Activated CD8-positive, alpha-beta memory T cell treated with anti-CD3 and anti-CD28 coated beads, Interleukin-2, amount 10 ng/mL, durations not matched to agents 7 days and 5 days (primary cell): ENCODE measurements around the gene AGTPBP1. TPM values are rescaled to one million over a fixed set of nuclear protein-coding genes. Genes with fewer than 3 reads are reported as not detected.
"Not testable (repeated sequence)": the region's sequence is repeated elsewhere in the genome, so short reads cannot be mapped to it uniquely, and the experiment has no call there.

Experiments
- ATAC-seq: fragments of 150-1000 bp; cut with Tn5 transposase; one replicate; pipeline ENCODE4 v1.10.0; 2021; ENCODE audit warnings: moderate library complexity
- CTCF ChIA-PET: fragments of 350-600 bp; sonication (Branson Sonifier 250); formaldehyde crosslinking; loops from one replicate; lab custom pipeline; 2021; ENCODE audit warnings: antibody characterized with exemption; lab: Charles Lee
- DNase-seq: peaks from one replicate; pipeline ENCODE4 v3.0.0-alpha.2; 2020
- H3K27ac Mint-ChIP-seq: one replicate; pipeline ENCODE4 v1.8.0; 2021; ENCODE audit warnings: mild to moderate bottlenecking, mixed read lengths
- H3K27me3 Mint-ChIP-seq: one replicate; pipeline ENCODE4 v1.8.0; 2021; ENCODE audit warnings: mixed read lengths
- H3K36me3 Mint-ChIP-seq: one replicate; pipeline ENCODE4 v1.8.0; 2021; ENCODE audit warnings: mild to moderate bottlenecking, mixed read lengths
- H3K4me1 Mint-ChIP-seq: one replicate; pipeline ENCODE4 v1.8.0; 2021; ENCODE audit warnings: mixed read lengths
- H3K4me3 Mint-ChIP-seq: one replicate; pipeline ENCODE4 v1.8.0; 2021; ENCODE audit warnings: mild to moderate bottlenecking, moderate library complexity, mixed read lengths
- H3K9me3 Mint-ChIP-seq: one replicate; pipeline ENCODE4 v1.8.0; 2022; ENCODE audit warnings: low read depth, mixed read lengths
- total RNA-seq, 2 experiments: library from RNA; stranded (reverse); gene quantifications; one replicate each; pipeline ENCODE4 v1.2.3, GENCODE V29; 2021

The AGTPBP1 gene, protein sequence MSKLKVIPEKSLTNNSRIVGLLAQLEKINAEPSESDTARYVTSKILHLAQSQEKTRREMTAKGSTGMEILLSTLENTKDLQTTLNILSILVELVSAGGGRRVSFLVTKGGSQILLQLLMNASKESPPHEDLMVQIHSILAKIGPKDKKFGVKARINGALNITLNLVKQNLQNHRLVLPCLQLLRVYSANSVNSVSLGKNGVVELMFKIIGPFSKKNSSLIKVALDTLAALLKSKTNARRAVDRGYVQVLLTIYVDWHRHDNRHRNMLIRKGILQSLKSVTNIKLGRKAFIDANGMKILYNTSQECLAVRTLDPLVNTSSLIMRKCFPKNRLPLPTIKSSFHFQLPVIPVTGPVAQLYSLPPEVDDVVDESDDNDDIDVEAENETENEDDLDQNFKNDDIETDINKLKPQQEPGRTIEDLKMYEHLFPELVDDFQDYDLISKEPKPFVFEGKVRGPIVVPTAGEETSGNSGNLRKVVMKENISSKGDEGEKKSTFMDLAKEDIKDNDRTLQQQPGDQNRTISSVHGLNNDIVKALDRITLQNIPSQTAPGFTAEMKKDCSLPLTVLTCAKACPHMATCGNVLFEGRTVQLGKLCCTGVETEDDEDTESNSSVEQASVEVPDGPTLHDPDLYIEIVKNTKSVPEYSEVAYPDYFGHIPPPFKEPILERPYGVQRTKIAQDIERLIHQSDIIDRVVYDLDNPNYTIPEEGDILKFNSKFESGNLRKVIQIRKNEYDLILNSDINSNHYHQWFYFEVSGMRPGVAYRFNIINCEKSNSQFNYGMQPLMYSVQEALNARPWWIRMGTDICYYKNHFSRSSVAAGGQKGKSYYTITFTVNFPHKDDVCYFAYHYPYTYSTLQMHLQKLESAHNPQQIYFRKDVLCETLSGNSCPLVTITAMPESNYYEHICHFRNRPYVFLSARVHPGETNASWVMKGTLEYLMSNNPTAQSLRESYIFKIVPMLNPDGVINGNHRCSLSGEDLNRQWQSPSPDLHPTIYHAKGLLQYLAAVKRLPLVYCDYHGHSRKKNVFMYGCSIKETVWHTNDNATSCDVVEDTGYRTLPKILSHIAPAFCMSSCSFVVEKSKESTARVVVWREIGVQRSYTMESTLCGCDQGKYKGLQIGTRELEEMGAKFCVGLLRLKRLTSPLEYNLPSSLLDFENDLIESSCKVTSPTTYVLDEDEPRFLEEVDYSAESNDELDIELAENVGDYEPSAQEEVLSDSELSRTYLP
- 10 to 100 TPM; 22.9 to 30.8 TPM for total RNA-seq

DNA sequence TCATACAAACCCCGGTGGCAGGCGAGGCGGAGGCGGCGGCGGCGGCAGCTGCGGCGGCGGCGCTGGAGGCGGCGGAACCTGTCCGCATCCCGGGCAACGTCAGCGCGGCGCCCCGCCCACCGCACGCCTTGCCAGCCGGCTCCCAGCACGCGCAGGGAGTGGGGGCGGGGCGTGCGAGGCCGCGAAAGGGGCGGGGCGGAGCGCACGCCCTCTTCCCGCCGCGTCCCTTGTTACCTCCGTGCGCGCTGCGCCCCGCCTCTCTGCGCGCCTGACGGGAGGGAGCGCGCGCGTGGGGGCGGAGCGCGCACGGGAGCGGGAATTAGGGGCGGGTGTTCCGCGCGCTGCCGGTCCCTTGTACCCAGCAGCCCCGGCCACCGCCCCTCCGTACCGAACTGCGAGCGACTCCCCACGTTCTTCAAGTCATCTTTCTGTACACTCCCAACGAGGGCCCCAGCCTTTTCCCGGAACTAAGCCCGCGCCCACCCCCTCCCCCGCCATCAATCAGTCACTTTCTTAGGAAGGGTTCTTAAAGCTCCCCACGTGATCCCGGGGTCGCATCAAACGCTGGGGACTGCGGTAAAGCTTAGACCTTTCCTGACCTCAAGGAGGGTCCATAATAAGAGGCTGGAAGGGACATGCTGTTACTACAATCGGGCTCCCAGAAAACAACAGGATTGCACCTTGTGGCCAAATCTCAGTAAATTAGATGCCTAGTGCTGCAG, at the start of gene AGTPBP1:
Gene AGTPBP1 (minus strand): TSS at position 80 of the 722 bp plus-strand sequence. CDS start 29,421 bp downstream, outside the sequence.
- Mint-ChIP-seq H3K36me3 (peaks cover 2% of the 10 kb centered on the region), H3K27me3 (peaks cover 2% of the 10 kb centered on the region), H3K4me3 (peak within 1 kb of the TSS; percentile 95), H3K4me1 (peaks cover 51% of the 10 kb centered on the region), H3K27ac (peak within 1 kb of the TSS; percentile 95), H3K9me3 (no peaks in the 10 kb centered on the region)
- ATAC-seq: peak; percentile 86
- CTCF ChIA-PET: interaction anchor here (0.8 to 3.3 kb wide), 2 partner anchors 32 to 44 kb away, joined by 4 to 11 read pairs; no protein-coding TSS in a partner anchor
- peak; percentile 96 for DNase-seq

- H3K36me3 Mint-ChIP-seq, H3K27me3 Mint-ChIP-seq, H3K27ac Mint-ChIP-seq, H3K4me3 Mint-ChIP-seq, H3K9me3 Mint-ChIP-seq, DNase-seq, CTCF ChIA-PET, ATAC-seq, H3K4me1 Mint-ChIP-seq: not testable (repeated sequence)
Measured at GRCh38 chr9:85786116-85786515, 44.4 kb upstream of the AGTPBP1 start.

DNA sequence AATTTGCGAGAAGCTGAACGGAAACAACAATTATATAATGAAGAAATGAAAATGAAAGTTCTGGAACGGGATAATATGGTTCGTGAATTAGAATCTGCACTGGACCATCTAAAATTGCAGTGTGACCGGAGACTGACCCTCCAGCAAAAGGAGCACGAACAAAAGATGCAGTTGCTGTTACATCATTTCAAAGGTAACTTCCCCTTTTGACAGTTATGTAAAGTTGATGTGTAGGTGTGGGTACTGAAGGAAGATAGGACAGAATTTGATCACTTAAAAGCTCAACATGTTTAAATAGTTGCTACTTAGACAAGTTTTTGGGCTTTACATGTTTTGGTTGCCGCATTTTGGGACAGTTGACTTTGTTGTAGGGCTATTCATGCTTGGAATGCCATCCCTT, 32.1 kb upstream of the AGTPBP1 start:
- CTCF ChIA-PET, H3K27me3 Mint-ChIP-seq, H3K4me1 Mint-ChIP-seq, H3K27ac Mint-ChIP-seq, H3K36me3 Mint-ChIP-seq, H3K4me3 Mint-ChIP-seq, H3K9me3 Mint-ChIP-seq, ATAC-seq, DNase-seq: not testable (repeated sequence)

DNA sequence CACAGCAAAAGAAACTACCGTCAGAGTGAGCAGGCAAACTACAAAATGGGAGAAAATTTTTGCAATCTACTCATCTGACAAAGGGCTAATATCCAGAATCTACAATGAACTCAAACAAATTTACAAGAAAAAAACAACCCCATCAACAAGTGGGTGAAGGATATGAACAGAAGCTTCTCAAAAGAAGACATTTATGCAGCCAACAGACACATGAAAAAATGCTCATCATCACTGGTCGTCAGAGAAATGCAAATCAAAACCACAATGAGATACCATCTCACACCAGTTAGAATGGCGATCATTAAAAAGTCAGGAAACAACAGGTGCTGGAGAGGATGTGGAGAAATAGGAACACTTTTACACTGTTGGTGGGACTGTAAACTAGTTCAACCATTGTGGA, 20.0 kb upstream of the AGTPBP1 start:
- ATAC-seq, H3K27ac Mint-ChIP-seq, CTCF ChIA-PET, H3K36me3 Mint-ChIP-seq, DNase-seq, H3K4me1 Mint-ChIP-seq, H3K4me3 Mint-ChIP-seq, H3K9me3 Mint-ChIP-seq, H3K27me3 Mint-ChIP-seq: not testable (repeated sequence)

DNA sequence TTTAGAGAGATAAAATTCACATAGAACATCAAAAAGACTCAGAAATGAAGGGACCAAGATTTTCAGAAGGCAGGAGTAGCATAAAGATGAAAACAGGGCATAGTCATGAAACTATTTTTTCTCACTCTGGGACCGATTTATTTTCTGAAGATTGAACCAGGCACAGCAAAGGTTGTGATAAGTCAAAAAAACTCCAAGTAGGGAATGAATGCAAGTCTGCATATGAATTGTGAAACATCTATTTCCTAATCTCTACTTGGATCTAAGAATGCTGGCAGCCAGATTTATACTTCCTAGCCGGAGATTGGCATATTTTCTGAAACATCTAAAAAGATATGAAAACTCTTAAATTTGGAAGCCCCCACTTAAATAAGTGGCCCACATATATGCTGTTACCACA, 16.0 kb upstream of the AGTPBP1 start:
- CTCF ChIA-PET, ATAC-seq, H3K9me3 Mint-ChIP-seq: not testable (repeated sequence)

DNA sequence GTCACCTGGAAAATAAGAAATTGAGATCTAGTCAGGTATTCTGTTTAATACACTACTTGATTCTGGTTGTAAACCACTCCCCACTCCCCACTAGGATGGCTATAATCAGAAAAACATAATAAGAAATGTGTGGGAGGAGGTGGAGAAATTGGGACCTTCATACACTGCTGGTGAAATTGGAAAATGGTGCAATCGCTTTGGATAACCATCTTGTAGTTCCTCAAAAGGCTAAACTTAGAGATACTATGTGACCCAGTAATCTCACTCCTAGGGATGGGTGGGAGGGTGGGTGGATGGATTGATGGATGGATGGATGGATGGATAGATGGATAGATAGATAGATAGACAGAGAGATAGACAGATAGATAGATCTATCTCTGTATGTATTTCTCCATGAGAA, 14.5 kb upstream of the AGTPBP1 start:
- H3K27me3 Mint-ChIP-seq, H3K9me3 Mint-ChIP-seq, DNase-seq, H3K36me3 Mint-ChIP-seq, H3K27ac Mint-ChIP-seq, H3K4me3 Mint-ChIP-seq, ATAC-seq, CTCF ChIA-PET, H3K4me1 Mint-ChIP-seq: not testable (repeated sequence)

More for the DNA sequence above, 16.0 kb upstream of the AGTPBP1 start:
- H3K4me1 Mint-ChIP-seq, H3K4me3 Mint-ChIP-seq, H3K27me3 Mint-ChIP-seq, H3K27ac Mint-ChIP-seq, DNase-seq, H3K36me3 Mint-ChIP-seq: not testable (repeated sequence)

DNA sequence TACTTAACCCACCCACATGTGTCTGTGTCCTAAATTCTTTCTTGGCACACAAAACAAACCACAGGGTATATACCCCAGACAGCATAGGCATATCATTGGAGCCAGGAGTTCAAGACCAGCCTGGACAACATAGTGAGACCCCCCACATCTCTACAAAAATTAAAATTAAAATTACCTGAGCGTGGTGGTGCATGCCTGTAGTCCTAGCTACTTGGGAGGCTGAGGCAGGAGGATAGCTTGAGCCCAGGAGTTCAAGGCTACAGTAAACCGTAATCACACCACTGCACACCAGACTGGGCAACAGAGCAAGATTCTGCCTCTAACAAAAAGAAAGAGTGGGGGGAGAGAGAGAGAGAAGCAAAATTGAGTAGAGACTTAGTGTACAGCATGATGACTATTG, 4.6 kb upstream of the AGTPBP1 start:
- no peak overlapping the region for H3K4me3 Mint-ChIP-seq
- ATAC-seq (no peak), DNase-seq (no peak)
- peaks cover 11% of the 10 kb centered on the region for H3K27me3 Mint-ChIP-seq
- no peaks in the 10 kb centered on the region for H3K36me3 Mint-ChIP-seq
- H3K4me1 Mint-ChIP-seq: peaks cover 25% of the 10 kb centered on the region
- H3K9me3 Mint-ChIP-seq: no peaks in the 10 kb centered on the region
- H3K27ac Mint-ChIP-seq: no peak overlapping the region
- CTCF ChIA-PET: no interaction called here

DNA sequence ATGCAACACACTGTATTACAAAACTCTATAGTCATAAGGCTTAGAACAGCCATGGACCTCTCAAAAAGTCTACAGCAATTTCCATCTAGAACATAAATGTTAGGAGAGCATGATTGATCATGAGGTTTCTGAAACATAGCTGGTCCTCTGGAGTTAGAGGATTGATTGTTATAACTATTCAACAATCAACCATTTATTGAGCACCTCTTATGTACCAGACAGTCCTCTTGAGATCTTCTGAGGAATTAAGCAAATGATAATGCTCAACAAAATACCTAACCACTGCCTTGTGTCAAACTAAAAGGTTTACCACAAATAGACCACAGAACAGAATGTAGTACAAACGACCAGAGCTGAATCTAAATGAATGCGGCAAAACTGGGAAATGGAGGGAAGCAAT, 3.4 kb upstream of the AGTPBP1 start:
- no peak overlapping the region for H3K27ac Mint-ChIP-seq
- ATAC-seq: no peak
- CTCF ChIA-PET: interaction anchor here (0.8 kb wide), 1 partner anchor 47 kb away, joined by 3 read pairs; no protein-coding TSS in a partner anchor
- peaks cover 11% of the 10 kb centered on the region for H3K27me3 Mint-ChIP-seq
- DNase-seq: no peak
- H3K36me3 Mint-ChIP-seq: peaks cover 2% of the 10 kb centered on the region
- peaks cover 33% of the 10 kb centered on the region for H3K4me1 Mint-ChIP-seq
- H3K4me3 Mint-ChIP-seq: no peak overlapping the region
- H3K9me3 Mint-ChIP-seq: no peaks in the 10 kb centered on the region

- peak overlapping the region; percentile 41 for H3K4me3 Mint-ChIP-seq
- peaks cover 2% of the 10 kb centered on the region for H3K36me3 Mint-ChIP-seq
- H3K9me3 Mint-ChIP-seq: no peaks in the 10 kb centered on the region
- H3K27ac Mint-ChIP-seq: peak overlapping the region; percentile 2
- no peak for DNase-seq
- peaks cover 37% of the 10 kb centered on the region for H3K4me1 Mint-ChIP-seq
- CTCF ChIA-PET: interaction anchor here (0.8 to 1.3 kb wide), 2 partner anchors 46 to 319 kb away, joined by 3 read pairs; no protein-coding TSS in a partner anchor
- peaks cover 11% of the 10 kb centered on the region for H3K27me3 Mint-ChIP-seq
- no peak for ATAC-seq
Measured at GRCh38 chr9:85744480-85744879, 2.7 kb upstream of the AGTPBP1 start.

DNA sequence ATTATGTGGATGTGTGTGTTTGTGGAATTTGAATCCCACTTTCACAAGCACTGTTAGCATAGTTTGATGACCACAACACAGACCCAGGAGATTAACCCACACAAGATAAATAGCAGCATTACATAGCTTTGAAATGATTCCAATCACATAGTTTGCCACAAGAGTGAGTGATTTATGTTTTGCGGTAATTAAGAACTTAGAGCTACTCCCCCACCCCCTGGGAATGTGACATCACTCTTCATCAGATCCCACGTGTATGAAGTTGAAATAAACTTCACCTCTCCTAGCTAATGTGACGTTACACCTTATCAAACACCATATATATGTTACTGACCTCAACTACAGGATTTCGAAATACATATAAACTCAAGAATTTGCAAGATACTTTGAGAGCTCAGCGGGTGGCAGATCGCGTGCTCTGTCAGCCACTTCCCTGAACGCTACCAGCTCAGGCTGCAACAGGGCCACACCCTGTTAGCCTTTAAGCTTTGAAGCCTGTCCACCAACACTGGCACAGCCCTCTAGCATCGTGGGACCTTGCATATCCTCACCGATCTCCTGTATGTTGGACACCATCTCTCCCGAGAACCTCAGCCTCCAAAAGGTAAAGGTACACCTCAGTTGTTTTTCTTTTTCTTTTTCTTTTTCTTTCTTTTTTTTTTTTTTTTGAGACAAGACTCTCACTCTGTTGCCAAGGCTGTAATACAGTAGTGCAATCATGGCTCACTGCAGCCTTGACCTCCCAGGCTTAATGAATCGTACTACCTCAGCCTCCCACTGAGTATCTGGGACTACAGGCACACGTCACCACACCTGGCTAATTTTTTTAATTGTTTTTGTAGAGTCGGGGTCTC, 1.7 kb upstream of the AGTPBP1 start:
- H3K36me3 Mint-ChIP-seq: peaks cover 2% of the 10 kb centered on the region
- CTCF ChIA-PET: interaction anchor here (1.3 kb wide), 1 partner anchor 318 kb away, joined by 3 read pairs; no protein-coding TSS in a partner anchor
- peak overlapping the region; percentile 76 for H3K27ac Mint-ChIP-seq
- H3K27me3 Mint-ChIP-seq: peaks cover 8% of the 10 kb centered on the region
- DNase-seq (peak; percentile 46), ATAC-seq (no peak)
- H3K4me1 Mint-ChIP-seq: peaks cover 43% of the 10 kb centered on the region
- H3K9me3 Mint-ChIP-seq: no peaks in the 10 kb centered on the region
- H3K4me3 Mint-ChIP-seq: peak overlapping the region; percentile 41

GRCh38 chr9:85742597-85742936, 813 bp upstream of the AGTPBP1 start:
- ATAC-seq (peak; percentile 5), DNase-seq (no peak)
- Mint-ChIP-seq H3K4me1 (peaks cover 48% of the 10 kb centered on the region), H3K4me3 (peak overlapping the region; percentile 84), H3K27ac (peak overlapping the region; percentile 93), H3K9me3 (no peaks in the 10 kb centered on the region), H3K27me3 (peaks cover 2% of the 10 kb centered on the region), H3K36me3 (peaks cover 2% of the 10 kb centered on the region)
- CTCF ChIA-PET: no interaction called here
